Pancreas (tissue), 10 donors: ENCODE measurements around the gene BDH1. TPM values are rescaled to one million over a fixed set of nuclear protein-coding genes. Genes with fewer than 3 reads are reported as not detected.

Experiments used
- ATAC-seq, 4 donors: fragments of 200-7000 bp; cut with Tn5 transposase; one replicate each; pipeline versions ENCODE4 v1.8.0 to v1.9.1; 2020; ENCODE audit warnings: mild to moderate bottlenecking in 4 of 4, moderate library complexity in 4 of 4
- DNase-seq, 6 donors: peaks; one replicate each; pipeline ENCODE4 v3.0.0-alpha.2; 2020
- FAIRE-seq: peaks from 2 replicates; lab custom pipeline; 2012; peaks lifted over from hg19 to GRCh38; lab: Jason Lieb, UNC
- H3K27ac ChIP-seq, 4 donors: fragments of 200-600 bp; sonication (generic); 1 replicate in 3 of 4; 2 replicates in 1 of 4; pipeline versions ENCODE4 v1.5.0 to v1.8.0; 2020
- H3K27me3 ChIP-seq, 4 donors: fragments of 200-600 bp; one replicate each; pipeline ENCODE4 v1.8.0; 2021
- H3K36me3 ChIP-seq, 3 donors: fragments of 200-600 bp; sonication (generic) in 1 of 3; one replicate each; pipeline versions ENCODE4 v1.5.0 to v1.8.0; 2020 to 2021
- H3K4me1 ChIP-seq, 3 donors: fragments of 200-600 bp; one replicate each; pipeline ENCODE4 v1.8.0; 2021
- H3K4me3 ChIP-seq, 4 donors: fragments of 200-600 bp; sonication (generic) in 2 of 4; one replicate each; pipeline versions ENCODE4 v1.5.0 to v1.8.0; 2020 to 2021
- H3K9me3 ChIP-seq, 4 donors: fragments of 200-600 bp; one replicate each; pipeline ENCODE4 v1.8.0; 2021
- CTCF ChIP-seq, 4 donors: fragments of 200-600 bp; sonication (generic) in 3 of 4; IDR thresholded peaks; one replicate each; pipeline versions ENCODE4 v1.5.0 to v1.8.0; 2021; ENCODE audit warnings: antibody characterized with exemption in 4 of 4
- WGBS, 2 donors: extraction: QIAGEN DNeasy Blood & Tissue Kit; methylation state at CpG; one replicate each; pipeline ENCODE4 v1.1.7; 2013; 5-methylcytosine and 5-hydroxymethylcytosine counted together
- intact Hi-C, 3 donors: fragments of 100-400 bp; cut with DNase I; formaldehyde crosslinking; loops; one replicate each; pipeline versions ENCODE4 v1.11.1 to v1.14.2; 2022
- polyA plus RNA-seq, 2 donors: library from polyadenylated mRNA; stranded (reverse); fragments of 200-250 nt; gene quantifications; one replicate each; pipeline ENCODE4 v1.2.3, GENCODE V29; 2013
- total RNA-seq, 6 donors: library from RNA; stranded (reverse); fragmentation: NEBNext Ultra II Directional in 4 of 6; extraction: Animal tissue kit (Norgen Biotek cat#: 25700) in 4 of 6; gene quantifications; one replicate each; pipeline versions ENCODE4 v1.2.1 to v1.2.4, GENCODE V29; 2021 to 2023
- donor health status: healthy with polysubstance abuse.
- donor health status: DM: no; HTN: no; CAD: no; lungs with moderate emphysema.
- donor health status: DM: no; HTN: no; CAD: no.
- donor health status: control.
- donor health status: control.
- donor health status: Bipolar disorder and iron deficiency.
- donor health status: DM: yes; HTN: yes; CAD: no.
- donor health status: DM: no; HTN: no; CAD: no.
- donor health status: DM: no; HTN: no; CAD: no.
- donor health status: DM: yes; HTN: yes; CAD: no.

Gene BDH1
- total and polyA plus RNA-seq, 8 donors: 2.1 to 20.8 (median 8.3) TPM

GRCh38 chr3:197522183-197522715 is 33.5 kb downstream of the BDH1 start:
- DNase-seq (peak in 2 of 6 donors; percentile 57 to 59), ATAC-seq (peak in 1 of 4 donors; percentile 20), FAIRE-seq (no peak)
- intact Hi-C loops: no loop called here
- TF ChIP-seq CTCF (IDR thresholded peaks at IDR 0.05): no peak
- no peaks in the 10 kb centered on the region for H3K9me3 ChIP-seq
- H3K27ac ChIP-seq: no peak overlapping the region
- no peak overlapping the region for H3K4me3 ChIP-seq
- WGBS, 2 donors: 88 to 90% methylated on average over 13 of the region's 13 CpGs
- H3K4me1 ChIP-seq: no peaks in the 10 kb centered on the region
- H3K27me3 ChIP-seq: no peaks in the 10 kb centered on the region
- H3K36me3 ChIP-seq: no peaks in the 10 kb centered on the region

GRCh38 chr3:197521277-197522182 is 34.2 kb downstream of the BDH1 start:
- no peak for TF ChIP-seq CTCF (IDR thresholded peaks at IDR 0.05)
- 89 to 93% methylated on average over 18 of the region's 18 CpGs for WGBS, 2 donors
- no peak for ATAC-seq
- no peak overlapping the region for H3K4me3 ChIP-seq
- H3K9me3 ChIP-seq: no peaks in the 10 kb centered on the region
- peak in 2 of 6 donors; percentile 32 for DNase-seq
- H3K36me3 ChIP-seq: no peaks in the 10 kb centered on the region
- FAIRE-seq: no peak
- no peaks in the 10 kb centered on the region for H3K4me1 ChIP-seq
- intact Hi-C loops: no loop called here
- peak overlapping the region in 1 of 4 donors; percentile 44 for H3K27ac ChIP-seq
- no peaks in the 10 kb centered on the region for H3K27me3 ChIP-seq

DNA sequence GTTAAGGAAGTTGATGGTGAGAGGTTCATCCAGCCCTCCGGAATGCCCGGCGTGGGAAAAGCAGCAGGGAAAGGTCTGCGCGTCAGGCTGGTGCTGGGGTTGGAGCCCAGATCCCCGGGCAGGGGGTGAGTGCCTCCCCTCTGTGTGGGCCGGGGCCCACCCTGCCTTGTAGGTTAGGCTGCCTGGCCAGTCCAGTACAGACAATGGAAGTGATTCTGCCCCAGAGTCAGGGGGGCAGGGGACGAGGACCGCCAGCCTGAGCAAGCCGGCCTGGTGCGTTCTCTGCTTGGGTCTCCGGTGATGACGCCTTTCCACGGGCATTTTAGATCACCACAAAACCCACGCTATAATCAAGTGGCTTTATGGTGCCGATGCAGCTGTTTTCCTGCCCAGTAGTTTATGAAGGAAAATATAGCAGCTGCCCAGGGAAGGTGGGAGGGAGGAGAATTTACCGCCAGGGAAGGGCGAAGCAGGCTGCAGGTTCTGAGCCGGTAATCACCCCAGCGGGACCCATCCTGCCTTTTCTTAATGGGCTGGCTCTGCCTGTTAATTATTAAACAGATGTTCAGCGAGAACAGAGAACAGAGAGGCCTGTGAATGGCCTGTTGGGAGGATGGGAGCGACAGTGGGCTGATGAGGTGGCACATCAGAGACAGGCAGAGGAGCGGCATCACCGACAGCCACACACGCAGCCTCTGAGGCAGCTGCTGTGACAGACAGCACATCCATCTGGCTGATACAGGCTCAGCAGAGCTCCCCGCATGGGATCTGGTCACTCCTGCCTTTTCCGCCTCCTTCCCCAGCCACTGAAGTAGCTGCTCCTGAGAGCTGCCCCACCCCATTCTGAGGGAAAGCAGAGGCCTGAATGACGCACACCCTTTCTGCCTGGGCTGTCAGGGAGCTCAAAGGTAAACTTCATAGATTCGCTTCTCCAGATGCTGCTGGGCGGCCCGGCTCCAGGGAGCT is 35.2 kb downstream of the BDH1 start:
- Histone ChIP-seq H3K27me3 (no peaks in the 10 kb centered on the region), H3K4me1 (no peaks in the 10 kb centered on the region), H3K27ac (peak overlapping the region in 1 of 4 donors; percentile 44), H3K9me3 (no peaks in the 10 kb centered on the region), H3K36me3 (no peaks in the 10 kb centered on the region), H3K4me3 (no peak overlapping the region)
- no peak for TF ChIP-seq CTCF (IDR thresholded peaks at IDR 0.05)
- no peak for FAIRE-seq
- ATAC-seq: peak in 3 of 4 donors; percentile 76 to 79 (median 78)
- peak in 3 of 6 donors; percentile 14 to 56 (median 38) for DNase-seq
- intact Hi-C loops: no loop called here
- WGBS, 2 donors: 79 to 81% methylated on average over 31 of the region's 31 CpGs

DNA sequence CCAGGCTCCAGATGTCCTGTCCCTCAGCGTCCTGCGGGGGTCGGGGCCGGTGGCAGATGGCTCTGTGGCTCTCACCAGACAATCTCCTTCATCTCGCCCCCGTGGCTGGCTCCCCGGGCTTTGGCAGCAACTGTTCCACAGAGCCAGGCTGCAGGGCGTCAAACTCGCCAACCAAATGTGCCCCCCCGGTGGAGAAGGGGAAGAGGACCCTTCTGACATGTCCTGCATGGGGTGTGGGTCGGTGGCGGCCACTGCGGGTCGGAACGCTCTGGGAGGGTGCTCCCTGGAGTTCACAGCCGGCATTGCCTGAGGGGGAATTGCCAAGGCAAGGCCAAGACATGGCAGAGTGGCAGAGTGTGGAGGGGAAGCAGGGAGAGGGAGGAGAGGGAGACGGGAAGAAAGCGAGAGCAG is 36.0 kb downstream of the BDH1 start:
- Histone ChIP-seq H3K4me3 (no peak overlapping the region), H3K36me3 (no peaks in the 10 kb centered on the region), H3K27me3 (no peaks in the 10 kb centered on the region), H3K9me3 (no peaks in the 10 kb centered on the region), H3K4me1 (no peaks in the 10 kb centered on the region), H3K27ac (peak overlapping the region in 1 of 4 donors; percentile 44)
- intact Hi-C loops: no loop called here
- ATAC-seq (no peak), DNase-seq (peak in 2 of 6 donors; percentile 59 to 75), FAIRE-seq (no peak)
- 91 to 95% methylated on average over 17 to 18 of the region's 18 CpGs for WGBS, 2 donors
- no peak for TF ChIP-seq CTCF (IDR thresholded peaks at IDR 0.05)
